ENCODE data around the gene SMCO3. TPM values are rescaled to one million over a fixed set of nuclear protein-coding genes. Genes with fewer than 3 reads are reported as not detected.

The SMCO3 gene
- total RNA-seq, 2 experiments from 2014 or later: not detected

GRCh38 chr12:14802247-14802646 lies 11.7 kb downstream of the SMCO3 start:
- Mint-ChIP-seq H3K27ac (no peak overlapping the region), H3K4me1 (peaks cover 33% of the 10 kb centered on the region), H3K9me3 (ENCODE audit: low read depth) (no peaks in the 10 kb centered on the region), H3K36me3 (ENCODE audit: low read depth) (peaks cover 27% of the 10 kb centered on the region), H3K27me3 (no peaks in the 10 kb centered on the region), H3K4me3 (no peak overlapping the region)
- POLR2A ChIA-PET: interaction anchor here (1.8 to 2.2 kb wide), 2 partner anchors 28 to 32 kb away, joined by 16 to 24 read pairs; a partner anchor contains a TSS
- DNase-seq (no peak), ATAC-seq (no peak)
- CTCF ChIA-PET: interaction anchor here (0.6 to 5.6 kb wide), 9 partner anchors 12 to 420 kb away, joined by 3 to 38 read pairs (median 4); partner anchors contain the start of gene RERG
- intact Hi-C loops (cut with DNase I, micrococcal nuclease): loop anchor here (2.0 to 10.0 kb wide), 4 partner anchors 147 to 1083 kb away; partner anchors contain the start of genes ARHGDIB (in 1 of the 2) and STRAP (in 1 of the 2)

GRCh38 chr12:14795028-14795448 lies 18.9 kb downstream of the SMCO3 start:
- ChIA-PET CTCF (interaction anchor here (0.6 to 1.1 kb wide), 2 partner anchors 195 to 200 kb away, joined by 3 to 4 read pairs; no protein-coding TSS in a partner anchor), POLR2A (interaction anchor here (0.7 kb wide), 1 partner anchor 114 kb away, joined by 3 read pairs; no protein-coding TSS in a partner anchor)
- intact Hi-C loops (cut with DNase I, micrococcal nuclease): no loop called here
- H3K27ac Mint-ChIP-seq: no peak overlapping the region
- no peaks in the 10 kb centered on the region for H3K27me3 Mint-ChIP-seq
- no peak overlapping the region for H3K4me3 Mint-ChIP-seq
- ATAC-seq (no peak), DNase-seq (no peak)
- H3K4me1 Mint-ChIP-seq: no peaks in the 10 kb centered on the region
- no peaks in the 10 kb centered on the region for H3K9me3 Mint-ChIP-seq (ENCODE audit: low read depth)
- peaks cover 72% of the 10 kb centered on the region for H3K36me3 Mint-ChIP-seq (ENCODE audit: low read depth)

- intact Hi-C loops (cut with DNase I, micrococcal nuclease): no loop called here
- ATAC-seq: no peak
- peaks cover 43% of the 10 kb centered on the region for H3K36me3 Mint-ChIP-seq (ENCODE audit: low read depth)
- H3K4me1 Mint-ChIP-seq: no peaks in the 10 kb centered on the region
- H3K27ac Mint-ChIP-seq: no peak overlapping the region
- no peaks in the 10 kb centered on the region for H3K9me3 Mint-ChIP-seq (ENCODE audit: low read depth)
- no peak for DNase-seq
- POLR2A ChIA-PET: interaction anchor here (1.0 kb wide), 1 partner anchor 10 kb away, joined by 4 read pairs; no protein-coding TSS in a partner anchor
- CTCF ChIA-PET: no interaction called here
- H3K27me3 Mint-ChIP-seq: no peaks in the 10 kb centered on the region
- H3K4me3 Mint-ChIP-seq: no peak overlapping the region
These were observed 28.4 kb downstream of the SMCO3 start for GRCh38 chr12:14785568-14785967.

- POLR2A ChIA-PET: interaction anchor here (0.9 to 1.6 kb wide), 3 partner anchors 9 to 19 kb away, joined by 3 to 6 read pairs (median 5); partner anchors contain the start of genes C12orf60 and WBP11
- H3K9me3 Mint-ChIP-seq (ENCODE audit: low read depth): no peaks in the 10 kb centered on the region
- H3K27me3 Mint-ChIP-seq: no peaks in the 10 kb centered on the region
- DNase-seq: no peak
- H3K36me3 Mint-ChIP-seq (ENCODE audit: low read depth): peaks cover 32% of the 10 kb centered on the region
- no peak overlapping the region for H3K4me3 Mint-ChIP-seq
- H3K4me1 Mint-ChIP-seq: no peaks in the 10 kb centered on the region
- intact Hi-C loops (cut with DNase I, micrococcal nuclease): no loop called here
- CTCF ChIA-PET: interaction anchor here (0.8 to 2.2 kb wide), 6 partner anchors 10 to 216 kb away, joined by 3 to 13 read pairs (median 4); partner anchors contain the start of genes C12orf60 and WBP11
- no peak overlapping the region for H3K27ac Mint-ChIP-seq
- no peak for ATAC-seq
These were observed 29.5 kb downstream of the SMCO3 start for GRCh38 chr12:14784471-14784870.

GRCh38 chr12:14782756-14783155 lies 31.2 kb downstream of the SMCO3 start:
- Mint-ChIP-seq H3K4me3 (no peak overlapping the region), H3K27ac (no peak overlapping the region), H3K36me3 (ENCODE audit: low read depth) (peaks cover 23% of the 10 kb centered on the region), H3K9me3 (ENCODE audit: low read depth) (no peaks in the 10 kb centered on the region), H3K4me1 (no peaks in the 10 kb centered on the region), H3K27me3 (no peaks in the 10 kb centered on the region)
- CTCF ChIA-PET: interaction anchor here (1.1 to 1.2 kb wide), 2 partner anchors 14 to 154 kb away, joined by 3 to 4 read pairs; no protein-coding TSS in a partner anchor
- POLR2A ChIA-PET: no interaction called here
- intact Hi-C loops (cut with DNase I, micrococcal nuclease): no loop called here
- DNase-seq (no peak), ATAC-seq (no peak)

GRCh38 chr12:14781563-14781962 lies 32.4 kb downstream of the SMCO3 start:
- H3K27ac Mint-ChIP-seq: no peak overlapping the region
- ChIA-PET CTCF (interaction anchor here (0.8 to 1.2 kb wide), 4 partner anchors 11 to 153 kb away, joined by 3 to 4 read pairs (median 3); a partner anchor contains a TSS), POLR2A (interaction anchor here (2.2 kb wide), 1 partner anchor 12 kb away, joined by 9 read pairs; no protein-coding TSS in a partner anchor)

GRCh38 chr12:14780859-14781258 lies 33.1 kb downstream of the SMCO3 start:
- no peaks in the 10 kb centered on the region for H3K9me3 Mint-ChIP-seq (ENCODE audit: low read depth)
- intact Hi-C loops (cut with DNase I, micrococcal nuclease): no loop called here
- H3K4me3 Mint-ChIP-seq: no peak overlapping the region
- ATAC-seq: no peak
- ChIA-PET POLR2A (interaction anchor here (2.2 kb wide), 1 partner anchor 11 kb away, joined by 9 read pairs; no protein-coding TSS in a partner anchor), CTCF (interaction anchor here (0.8 to 1.0 kb wide), 2 partner anchors 21 to 215 kb away, joined by 3 to 4 read pairs; no protein-coding TSS in a partner anchor)
- DNase-seq: no peak
- no peak overlapping the region for H3K27ac Mint-ChIP-seq
- peaks cover 11% of the 10 kb centered on the region for H3K4me1 Mint-ChIP-seq
- peaks cover 11% of the 10 kb centered on the region for H3K36me3 Mint-ChIP-seq (ENCODE audit: low read depth)
- H3K27me3 Mint-ChIP-seq: no peaks in the 10 kb centered on the region

More at GRCh38 chr12:14781563-14781962, 32.4 kb downstream of the SMCO3 start:
- Mint-ChIP-seq H3K36me3 (ENCODE audit: low read depth) (peaks cover 13% of the 10 kb centered on the region), H3K27me3 (no peaks in the 10 kb centered on the region), H3K4me3 (no peak overlapping the region), H3K9me3 (ENCODE audit: low read depth) (no peaks in the 10 kb centered on the region), H3K4me1 (peaks cover 4% of the 10 kb centered on the region)
- no peak for ATAC-seq
- no peak for DNase-seq
- intact Hi-C loops (cut with DNase I, micrococcal nuclease): no loop called here

GRCh38 chr12:14779834-14780233 lies 34.1 kb downstream of the SMCO3 start:
- Mint-ChIP-seq H3K4me1 (peaks cover 17% of the 10 kb centered on the region), H3K4me3 (no peak overlapping the region), H3K27me3 (no peaks in the 10 kb centered on the region), H3K27ac (no peak overlapping the region), H3K9me3 (ENCODE audit: low read depth) (no peaks in the 10 kb centered on the region), H3K36me3 (ENCODE audit: low read depth) (peaks cover 8% of the 10 kb centered on the region)
- CTCF ChIA-PET: interaction anchor here (1.0 kb wide), 1 partner anchor 50 kb away, joined by 5 read pairs; no protein-coding TSS in a partner anchor
- ATAC-seq: no peak
- no peak for DNase-seq
- intact Hi-C loops (cut with DNase I, micrococcal nuclease): loop anchor here in 1 of 2 experiments (10.0 kb wide), 3 partner anchors 385 to 1105 kb away; partner anchors contain the start of gene STRAP
- POLR2A ChIA-PET: no interaction called here

GRCh38 chr12:14777271-14777670 lies 36.7 kb downstream of the SMCO3 start:
- ChIA-PET CTCF (interaction anchor here (0.6 to 1.5 kb wide), 4 partner anchors 8 to 164 kb away, joined by 3 to 5 read pairs (median 4); partner anchors contain the start of genes C12orf60 and WBP11), POLR2A (interaction anchor here (1.2 kb wide), 1 partner anchor 15 kb away, joined by 3 read pairs; no protein-coding TSS in a partner anchor)
- Mint-ChIP-seq H3K4me1 (peaks cover 26% of the 10 kb centered on the region), H3K4me3 (no peak overlapping the region), H3K27me3 (no peaks in the 10 kb centered on the region), H3K27ac (no peak overlapping the region), H3K9me3 (ENCODE audit: low read depth) (no peaks in the 10 kb centered on the region), H3K36me3 (ENCODE audit: low read depth) (peaks cover 3% of the 10 kb centered on the region)
- no peak for ATAC-seq
- no peak for DNase-seq
- intact Hi-C loops (cut with DNase I, micrococcal nuclease): loop anchor here in 1 of 2 experiments (10.0 kb wide), 3 partner anchors 382 to 1108 kb away; partner anchors contain the start of gene STRAP

GRCh38 chr12:14776236-14776961 lies 37.6 kb downstream of the SMCO3 start:
- Mint-ChIP-seq H3K4me3 (peak overlapping the region; percentile 96), H3K36me3 (ENCODE audit: low read depth) (peaks cover 3% of the 10 kb centered on the region), H3K9me3 (ENCODE audit: low read depth) (no peaks in the 10 kb centered on the region), H3K27ac (peak overlapping the region; percentile 97), H3K27me3 (no peaks in the 10 kb centered on the region), H3K4me1 (peaks cover 33% of the 10 kb centered on the region)
- intact Hi-C loops (cut with DNase I, micrococcal nuclease): loop anchor here in 1 of 2 experiments (10.0 kb wide), 3 partner anchors 382 to 1108 kb away; partner anchors contain the start of gene STRAP
- POLR2A ChIA-PET: interaction anchor here (3.2 kb wide), 1 partner anchor 26 kb away, joined by 16 read pairs; the partner anchor contains the start of genes C12orf60 and WBP11
- no peak for ATAC-seq
- no peak for DNase-seq
- CTCF ChIA-PET: interaction anchor here (1.2 to 2.4 kb wide), 6 partner anchors 16 to 219 kb away, joined by 4 to 14 read pairs (median 5); partner anchors contain the start of genes C12orf60 and WBP11

GRCh38 chr12:14775636-14775980 lies 38.4 kb downstream of the SMCO3 start:
- Mint-ChIP-seq H3K36me3 (ENCODE audit: low read depth) (peaks cover 8% of the 10 kb centered on the region), H3K27ac (peak overlapping the region; percentile 97), H3K27me3 (no peaks in the 10 kb centered on the region), H3K4me3 (peak overlapping the region; percentile 96), H3K4me1 (peaks cover 35% of the 10 kb centered on the region), H3K9me3 (ENCODE audit: low read depth) (no peaks in the 10 kb centered on the region)
- DNase-seq: no peak
- no peak for ATAC-seq
- CTCF ChIA-PET: interaction anchor here (0.8 to 2.6 kb wide), 11 partner anchors 9 to 220 kb away, joined by 3 to 14 read pairs (median 5); partner anchors contain the start of genes C12orf60 and WBP11
- POLR2A ChIA-PET: interaction anchor here (1.0 to 3.2 kb wide), 4 partner anchors 9 to 27 kb away, joined by 4 to 16 read pairs (median 5); partner anchors contain the start of genes C12orf60 and WBP11
- intact Hi-C loops (cut with DNase I, micrococcal nuclease): loop anchor here (1.0 to 10.0 kb wide), 5 partner anchors 135 to 1109 kb away; partner anchors contain the start of gene STRAP (in 1 of the 2)
